Right forelimb (tissue), 1 donor: ENCODE results near the gene ATG13.

Source experiments
- DNase-seq: peaks from one replicate; pipeline ENCODE4 v3.0.0-alpha.2; 2018

ATG13 gene

DNA sequence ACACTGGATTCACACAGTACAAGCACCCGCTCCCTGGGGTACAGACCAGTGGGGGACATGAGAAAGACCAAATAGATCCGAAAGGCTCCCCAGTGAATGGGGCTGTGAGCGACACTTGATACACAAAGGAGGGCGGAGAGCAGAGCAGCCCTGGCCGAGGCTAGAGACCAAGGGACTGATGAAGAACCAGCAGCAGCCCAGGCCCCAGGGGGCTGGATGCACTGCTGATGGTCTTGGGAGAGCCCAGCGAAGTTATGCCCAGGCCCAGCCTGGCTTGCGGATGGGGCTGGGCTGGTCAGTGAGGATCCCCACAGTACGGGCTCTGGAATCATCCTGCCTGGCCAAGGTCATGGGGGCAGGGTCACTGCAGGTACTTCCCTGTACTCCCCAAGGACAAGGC is 59.8 kb downstream of the ATG13 start:
- DNase-seq, result no peak

DNA sequence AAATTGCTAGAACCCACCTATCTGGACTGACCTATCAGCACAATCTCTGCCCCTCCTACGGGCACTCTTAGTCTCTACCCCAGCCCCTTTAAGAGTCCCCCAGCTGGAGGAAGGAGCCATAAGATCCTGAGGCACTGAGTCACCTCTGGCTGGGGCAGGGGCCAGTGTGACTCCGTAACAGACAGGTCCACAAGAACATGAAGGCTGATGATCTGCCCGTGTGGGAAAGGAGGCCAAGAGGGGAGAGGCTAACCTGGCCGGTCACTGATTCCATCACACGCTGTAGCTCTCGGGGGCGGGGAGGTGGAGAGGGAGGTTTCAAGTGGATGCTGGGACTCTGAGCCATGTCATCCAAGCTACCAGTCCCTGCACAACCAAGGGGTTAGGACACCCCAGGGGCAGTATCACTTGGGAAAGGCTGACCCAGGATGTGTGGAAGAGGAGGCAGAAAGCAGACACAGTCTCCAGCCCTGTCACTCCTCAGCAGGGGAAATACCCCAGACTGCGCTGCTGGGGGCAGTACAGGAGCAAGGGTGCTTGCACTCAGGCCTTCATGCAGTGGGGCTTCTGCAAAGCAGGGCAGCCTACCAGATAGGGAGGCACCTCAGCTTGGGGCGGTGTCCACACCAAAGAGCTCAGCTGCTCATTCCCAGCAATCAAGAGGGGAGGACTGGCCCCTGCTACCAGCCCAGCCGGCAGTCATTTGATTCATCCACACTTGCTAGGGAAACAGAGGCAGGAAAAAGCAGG is 60.8 kb downstream of the ATG13 start:
- no peak for DNase-seq

DNA sequence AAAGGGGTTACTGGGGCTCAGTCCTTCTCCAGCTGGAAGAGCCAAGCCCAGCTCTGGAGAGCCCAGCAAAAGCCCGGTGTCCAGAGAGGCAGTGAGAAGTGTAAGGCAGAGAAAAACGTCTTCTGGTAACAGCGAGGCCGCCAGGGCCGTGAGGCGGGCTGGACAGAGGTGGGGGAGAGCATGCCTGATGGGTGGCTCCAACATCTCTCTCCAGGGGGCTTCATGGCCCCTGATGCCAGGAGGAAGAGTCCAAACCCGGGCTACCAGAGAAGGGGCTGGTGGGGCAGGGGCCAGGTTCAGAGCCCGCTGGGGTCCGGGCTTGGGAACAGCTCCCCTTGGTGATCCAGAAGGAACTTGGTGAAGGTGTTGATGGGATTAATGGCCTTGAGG is 61.4 kb downstream of the ATG13 start:
- DNase-seq, result no peak

DNA sequence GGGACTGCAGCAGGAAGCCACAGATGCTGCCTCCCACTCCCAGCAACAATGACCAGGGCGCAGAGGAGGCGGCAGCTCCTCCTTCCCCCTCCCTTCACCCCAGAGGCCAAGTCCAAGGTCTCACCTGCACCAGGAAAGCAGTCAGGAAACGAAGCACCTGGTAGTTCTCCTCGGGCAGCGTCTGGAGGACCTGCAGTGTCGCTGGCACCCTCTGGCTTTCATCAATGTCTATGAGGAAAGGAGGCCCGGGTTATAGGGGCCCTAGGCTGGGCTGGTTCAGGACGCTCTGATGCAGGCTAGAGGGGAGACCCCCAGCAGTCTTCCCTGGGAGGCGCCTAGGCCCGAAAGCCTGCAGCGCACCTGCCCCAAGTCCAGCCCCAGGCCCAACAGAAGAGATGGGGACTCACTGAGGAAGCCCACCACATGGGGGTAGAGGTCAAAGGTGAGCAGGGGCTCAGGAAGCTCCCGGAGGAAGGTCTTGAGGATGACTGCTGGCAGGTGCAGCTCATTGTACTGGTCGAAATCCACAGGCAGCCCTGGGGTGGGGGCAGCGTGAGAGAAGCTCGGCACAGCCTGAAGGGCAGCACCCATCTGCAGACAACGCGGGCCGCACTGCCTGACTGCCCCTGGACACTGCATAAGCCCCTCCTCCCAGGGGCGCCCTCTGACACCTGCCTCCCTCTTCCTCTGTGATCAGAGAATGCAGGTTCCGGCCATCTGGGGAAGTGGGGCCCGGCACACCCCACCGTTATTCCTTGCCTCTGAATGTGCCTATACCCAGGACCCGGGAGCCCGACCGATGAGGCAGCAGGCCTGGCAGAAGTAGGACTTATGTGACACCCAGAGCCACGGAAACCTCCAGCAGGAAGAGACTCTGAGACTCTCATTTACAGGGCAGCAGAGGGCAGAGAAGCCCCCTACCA is 62.1 kb downstream of the ATG13 start:
- no peak for DNase-seq

DNA sequence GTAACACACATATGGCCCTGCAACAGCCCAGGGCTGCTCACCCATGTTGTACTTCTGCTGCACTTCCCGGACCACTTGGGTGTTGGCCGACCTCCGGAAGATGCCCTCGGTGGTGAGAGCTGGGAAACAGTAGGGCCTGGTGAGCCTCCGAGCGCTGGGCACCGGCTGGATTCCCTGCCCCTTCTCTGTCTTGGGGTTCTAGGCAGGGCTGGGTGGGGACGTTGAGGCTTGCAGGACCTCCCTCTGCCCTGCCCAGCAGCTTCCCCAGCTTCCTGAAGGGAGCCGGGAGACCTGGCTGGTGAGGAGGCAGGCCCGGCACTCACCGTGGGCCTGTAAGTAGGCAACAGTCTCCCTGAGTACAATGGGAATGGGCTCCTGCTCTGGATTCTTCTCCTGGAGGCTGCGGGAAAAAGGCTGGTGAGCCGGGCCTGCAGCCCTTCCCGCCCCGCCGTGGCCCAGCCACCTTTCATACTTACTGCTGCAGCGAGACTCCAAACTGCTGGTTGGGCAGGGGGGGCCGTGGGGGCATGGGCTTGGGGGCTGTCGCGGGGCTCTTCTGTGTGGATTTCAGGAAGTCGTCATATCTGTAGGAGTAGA is 62.9 kb downstream of the ATG13 start:
- no peak for DNase-seq

DNA sequence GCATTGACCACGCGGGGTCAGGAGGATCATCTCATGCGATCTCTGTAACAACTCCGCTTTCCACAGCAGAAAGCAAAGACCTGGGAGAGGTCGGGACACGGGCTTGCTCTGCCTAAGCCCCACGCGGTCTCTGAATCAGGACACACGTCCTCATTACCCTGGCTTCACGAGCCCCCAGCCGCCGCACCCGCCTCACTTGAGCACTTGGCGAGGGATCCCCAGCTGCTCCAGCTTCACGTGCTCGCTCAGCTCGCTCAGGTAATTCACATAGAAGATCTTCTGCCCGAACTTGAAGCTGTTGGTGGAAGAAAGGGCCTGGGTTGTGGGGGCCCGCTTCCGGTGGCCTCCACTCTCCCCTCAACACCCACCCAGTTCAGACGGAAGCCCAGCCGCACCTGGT is 63.5 kb downstream of the ATG13 start:
- DNase-seq, result no peak

DNA sequence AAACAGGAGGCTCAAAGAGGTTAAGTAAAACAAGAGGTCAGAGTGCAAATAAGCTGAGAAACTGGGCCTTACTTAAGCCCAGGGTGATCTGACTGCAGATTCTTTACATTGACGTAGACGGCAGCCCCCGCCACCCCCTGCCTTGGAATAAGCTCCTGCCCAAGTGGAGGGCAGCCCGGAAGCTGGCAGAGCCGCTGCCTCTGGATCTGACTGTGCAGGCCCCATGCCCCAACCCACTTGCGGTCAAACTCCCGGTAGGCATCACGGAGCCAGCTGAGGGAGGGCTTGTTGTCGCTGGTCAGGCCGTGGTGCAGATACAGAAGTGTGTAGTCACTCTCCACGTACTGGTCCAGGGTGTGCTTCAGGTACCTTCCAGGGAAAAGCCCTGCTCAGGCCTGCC is 64.5 kb downstream of the ATG13 start:
- DNase-seq, result no peak

DNA sequence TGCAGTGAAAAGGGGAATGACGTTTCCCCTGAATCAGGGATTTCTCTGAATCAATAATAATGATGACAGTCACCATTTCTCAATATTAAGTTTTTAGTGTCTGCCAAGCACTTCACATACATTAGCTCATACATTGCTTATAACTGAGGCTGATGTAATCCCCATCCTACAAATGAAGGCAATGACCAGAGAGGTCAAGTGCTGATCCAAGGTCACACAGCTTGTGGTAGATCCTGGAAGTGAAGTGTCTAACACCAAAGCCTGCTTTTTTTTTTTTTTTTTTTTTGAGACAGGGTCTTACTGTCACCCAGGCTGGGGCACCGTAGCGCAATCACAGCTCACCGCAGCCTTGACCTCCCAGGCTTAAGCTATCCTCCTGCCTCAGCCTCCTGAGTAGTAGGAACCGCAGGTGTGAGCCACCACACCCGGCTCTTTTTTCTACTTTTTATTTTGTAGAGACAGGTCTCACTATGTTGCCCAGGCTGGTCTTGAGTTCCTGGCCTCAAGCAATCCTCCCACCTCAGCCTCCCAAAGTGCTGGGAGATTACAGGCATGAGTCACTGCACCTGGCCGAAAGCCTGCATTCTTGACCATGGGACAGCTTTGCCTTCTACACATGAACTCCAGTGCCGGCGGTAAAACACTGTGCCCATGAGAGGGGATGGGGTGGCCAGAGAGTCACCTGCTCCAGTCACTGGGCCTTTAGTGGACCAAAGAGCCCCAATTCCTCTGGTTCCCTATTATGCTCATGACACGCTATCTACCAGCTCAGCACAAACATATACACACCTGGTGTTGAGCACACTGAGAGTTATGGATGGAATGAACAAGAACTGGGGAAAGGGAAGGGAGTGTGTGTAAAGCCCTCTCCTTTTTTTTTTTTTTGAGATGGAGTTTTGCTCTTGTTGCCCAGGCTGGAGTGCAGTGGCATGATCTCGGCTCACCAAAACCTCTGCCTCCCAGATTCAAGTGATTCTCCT is 65.7 kb downstream of the ATG13 start:
- no peak for DNase-seq

DNA sequence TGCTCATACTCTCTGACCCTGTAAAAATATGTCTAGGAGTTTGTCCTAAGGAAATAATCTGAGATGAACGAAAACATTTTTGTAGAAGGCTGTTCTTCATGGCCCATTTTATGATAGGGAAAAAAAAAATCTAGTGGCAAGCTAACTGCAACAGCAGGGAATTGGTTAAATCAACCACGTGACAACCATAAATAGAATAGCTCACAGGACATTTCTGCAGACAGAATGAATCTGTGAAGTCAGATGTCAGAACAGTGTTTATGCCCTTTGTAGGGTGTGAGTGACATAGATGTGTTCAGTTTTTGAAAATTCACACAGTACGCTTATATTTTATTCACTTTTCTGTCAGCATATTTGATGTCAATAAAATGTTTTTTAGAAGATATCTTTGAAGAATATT is 67.0 kb downstream of the ATG13 start:
- no peak for DNase-seq

DNA sequence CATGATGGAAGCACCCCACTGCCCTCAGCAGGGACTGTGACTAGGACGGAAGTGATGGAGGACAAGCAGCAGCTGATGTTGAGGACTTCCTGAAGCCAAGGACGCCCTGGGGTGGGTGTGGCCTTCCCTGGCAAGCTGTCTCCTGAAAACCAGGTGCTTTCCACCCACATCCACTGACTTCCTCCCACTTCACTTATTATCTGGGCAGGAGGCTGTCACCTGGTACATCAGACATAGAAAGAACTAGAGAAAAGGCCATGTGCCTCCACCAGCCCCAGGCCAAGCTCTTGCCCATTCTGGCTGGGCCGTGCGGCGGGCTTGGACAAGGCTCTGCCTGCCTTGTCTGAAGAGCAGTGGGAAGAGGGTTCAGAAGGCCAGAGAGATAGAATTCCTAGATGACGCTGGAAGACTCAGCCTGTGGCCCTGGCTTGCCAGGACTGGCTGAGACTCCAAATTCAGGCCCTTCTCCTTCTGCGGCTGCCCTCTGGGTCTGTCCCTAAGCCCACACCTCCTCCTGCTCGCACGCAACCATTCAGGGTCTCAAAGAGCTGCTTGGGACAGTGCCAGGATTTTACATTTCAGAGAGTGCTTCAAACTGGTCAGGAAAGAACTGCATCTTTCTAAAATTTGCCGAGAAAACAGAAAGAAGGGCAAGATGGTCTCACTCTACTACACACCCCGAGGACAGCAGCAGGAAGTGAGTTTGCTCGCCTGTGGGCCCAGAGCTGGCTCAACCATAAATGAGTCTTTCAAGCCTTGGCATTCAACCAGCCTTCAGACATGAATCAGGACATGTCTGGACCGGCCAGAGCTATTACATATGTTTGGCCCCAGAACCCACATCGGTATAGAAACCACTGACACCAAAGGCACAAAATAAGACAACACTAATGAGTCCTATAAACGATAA is 69.8 kb downstream of the ATG13 start:
- DNase-seq, result no peak

DNA sequence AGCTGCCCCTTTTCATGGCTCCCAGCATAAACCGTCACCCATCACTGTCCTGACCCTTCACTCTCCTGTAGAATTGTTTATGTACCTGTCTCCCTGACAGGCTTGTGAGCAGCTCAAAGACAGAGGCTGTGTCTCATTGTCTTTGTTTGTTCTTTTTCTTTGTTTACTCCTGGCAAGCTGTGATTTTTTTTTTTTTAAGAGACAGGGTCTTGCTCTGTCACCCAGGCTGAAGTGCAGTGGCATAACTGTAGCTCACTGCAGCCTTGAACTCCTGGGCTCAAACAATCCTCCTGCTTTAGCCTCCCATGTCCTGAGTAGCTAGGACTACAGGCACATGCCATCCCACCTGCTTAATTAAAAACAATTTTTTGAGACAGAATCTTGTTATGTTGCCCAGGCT is 73.3 kb downstream of the ATG13 start:
- no peak for DNase-seq

DNA sequence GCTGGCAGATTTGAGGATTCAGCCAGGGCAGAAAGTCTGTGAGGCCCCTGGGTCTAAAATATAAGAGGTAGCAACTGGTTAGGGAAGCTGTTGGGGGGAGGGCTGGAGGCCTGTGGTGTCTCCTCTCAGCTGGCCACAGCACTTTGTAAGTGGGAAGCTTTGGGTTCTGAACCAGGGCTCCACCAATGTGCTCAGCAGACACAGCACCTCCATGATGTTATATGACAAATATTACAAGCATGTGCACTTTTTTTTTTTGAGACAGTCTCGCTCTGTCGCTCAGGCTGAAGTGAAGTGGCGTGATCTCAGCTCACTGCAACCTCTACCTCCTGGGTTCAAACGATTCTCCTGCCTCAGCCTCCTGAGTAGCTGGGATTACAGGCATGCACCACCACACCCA is 75.1 kb downstream of the ATG13 start:
- DNase-seq, result no peak

DNA sequence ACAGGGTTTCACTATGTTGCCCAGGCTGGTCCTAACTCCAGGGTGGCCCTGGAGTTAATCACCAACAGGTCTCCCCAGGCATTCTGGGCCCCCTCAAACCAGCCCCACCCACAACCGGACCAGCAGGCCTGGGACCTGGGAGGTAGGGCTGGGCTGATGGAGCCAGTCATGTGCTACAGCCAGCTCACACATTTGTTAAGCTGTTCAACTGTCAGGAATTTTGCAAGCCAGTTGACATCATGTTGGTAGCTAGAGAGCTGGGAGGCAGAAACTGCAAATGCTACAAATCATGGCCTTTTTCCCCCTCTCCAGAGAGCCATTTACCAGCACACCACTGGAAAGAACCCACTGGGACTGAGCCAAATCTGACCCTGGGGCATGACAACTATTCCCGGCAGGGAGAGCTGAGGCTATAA is 76.3 kb downstream of the ATG13 start:
- no peak for DNase-seq

DNA sequence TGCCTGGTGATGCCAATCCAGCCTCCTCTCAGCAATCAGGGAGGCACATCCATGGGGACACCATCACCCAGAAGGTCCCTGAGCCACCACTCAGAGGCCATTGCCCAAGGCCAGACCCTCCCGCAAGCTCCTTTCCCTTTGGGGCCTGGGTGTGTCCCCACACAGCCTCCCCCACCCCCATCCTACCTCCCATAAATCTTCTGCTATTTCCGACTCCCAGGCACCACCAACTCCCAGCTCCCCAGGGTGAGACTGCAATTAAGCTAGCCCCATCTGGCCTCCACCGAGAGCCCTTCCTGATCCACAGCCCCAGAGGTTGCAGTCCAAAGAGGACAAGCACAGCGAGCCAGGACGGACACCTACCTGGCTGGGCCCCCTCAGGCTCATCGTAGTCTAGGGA is 76.7 kb downstream of the ATG13 start:
- DNase-seq, result no peak

DNA sequence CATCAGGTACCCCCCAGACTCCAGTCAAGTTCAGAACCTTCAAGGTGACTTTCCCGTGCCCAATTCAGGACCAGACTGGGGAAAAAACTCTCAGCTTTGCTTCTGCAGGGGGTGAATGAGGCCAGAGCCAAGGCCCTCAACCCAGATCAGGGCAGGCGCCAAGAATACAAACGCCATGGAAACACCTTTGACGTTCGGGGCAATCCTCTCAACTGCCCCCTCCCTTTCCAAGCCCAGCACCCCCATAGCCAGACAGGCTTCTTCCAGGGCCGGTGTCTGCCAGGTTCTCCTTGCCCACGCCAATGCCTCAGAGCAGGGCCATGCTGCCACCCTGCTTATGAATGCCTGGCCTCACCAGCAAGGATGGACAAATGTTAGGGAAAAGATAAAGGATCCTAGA is 77.3 kb downstream of the ATG13 start:
- DNase-seq, result no peak

DNA sequence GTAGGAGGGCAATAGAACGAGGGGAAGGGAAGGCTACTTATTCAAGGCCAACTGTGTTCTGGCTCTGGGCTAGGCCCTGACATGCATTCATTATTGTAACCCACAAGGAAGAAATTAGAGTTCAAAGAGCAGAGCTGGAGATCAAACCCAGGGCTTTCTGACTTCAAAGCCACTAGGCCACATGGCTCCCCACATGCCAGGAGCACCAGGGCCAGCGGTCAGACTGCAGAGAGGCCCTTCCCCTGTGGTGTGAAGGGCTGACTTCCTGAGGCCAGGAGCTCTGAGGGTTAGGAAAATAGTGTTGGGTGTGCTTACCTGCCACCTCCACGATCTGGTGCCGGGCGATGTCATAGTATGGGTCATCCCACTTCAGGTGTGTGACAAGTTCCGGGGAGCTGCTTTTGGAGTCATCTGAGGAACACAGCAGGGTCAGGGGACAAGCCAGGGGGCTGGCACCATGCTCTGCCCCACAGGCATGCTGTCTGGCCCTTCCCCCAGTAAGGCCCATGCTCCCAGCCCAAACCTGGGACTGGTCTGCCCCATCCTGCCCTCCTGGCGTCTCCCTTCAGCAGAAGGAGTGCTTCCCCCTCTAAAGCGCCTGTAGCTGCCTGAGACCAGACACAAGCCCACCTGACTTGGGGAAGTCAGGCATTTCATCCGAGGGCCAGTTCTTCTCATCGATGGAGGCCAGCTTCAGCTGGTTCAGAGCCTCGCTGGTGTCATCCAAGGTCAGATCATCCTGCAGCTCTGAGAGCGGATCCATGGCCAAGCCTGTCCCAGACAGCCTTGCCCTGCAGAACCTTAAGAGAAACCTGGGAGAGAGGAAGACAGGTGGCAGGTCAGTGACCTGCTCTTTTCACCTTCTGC is 78.2 kb downstream of the ATG13 start:
- DNase-seq, result no peak

DNA sequence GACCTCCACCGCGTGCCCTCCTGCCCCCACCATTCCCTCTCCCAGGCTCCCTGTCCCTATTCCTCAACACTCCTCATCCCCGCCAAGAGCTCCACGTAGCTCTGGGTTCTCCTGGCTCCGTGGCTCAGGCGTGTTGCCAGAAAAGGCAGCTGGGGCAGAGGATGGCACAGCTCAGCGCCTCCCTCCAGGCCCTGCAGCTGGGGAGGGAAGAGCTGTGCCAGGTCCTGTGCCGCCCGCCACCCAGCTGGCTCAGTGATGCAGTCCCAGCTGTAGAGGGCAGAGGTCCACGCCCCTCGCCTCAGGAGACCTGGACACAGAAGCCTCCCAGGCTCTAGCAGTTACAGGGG is 78.8 kb downstream of the ATG13 start:
- peak; percentile 73 for DNase-seq

DNA sequence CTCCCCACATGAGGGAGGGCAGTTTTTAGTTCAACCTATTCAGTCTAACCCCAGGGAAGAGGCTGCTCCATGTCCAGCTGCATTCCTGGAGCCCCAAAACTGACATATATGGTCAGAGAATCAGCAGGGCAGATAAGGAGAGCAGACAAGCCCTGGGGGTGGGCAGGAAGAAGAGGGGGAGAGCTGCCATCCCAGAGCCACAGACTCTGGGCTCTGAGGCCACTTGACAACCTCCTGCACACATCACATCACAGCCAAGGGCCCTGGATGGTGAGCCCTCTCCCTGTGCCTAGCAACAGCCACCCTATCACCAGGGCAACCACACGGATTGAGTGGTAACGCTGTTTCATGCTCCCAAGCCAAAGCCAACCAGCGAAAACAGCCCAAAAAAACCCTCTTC is 80.0 kb downstream of the ATG13 start:
- DNase-seq, result peak; percentile 34

DNA sequence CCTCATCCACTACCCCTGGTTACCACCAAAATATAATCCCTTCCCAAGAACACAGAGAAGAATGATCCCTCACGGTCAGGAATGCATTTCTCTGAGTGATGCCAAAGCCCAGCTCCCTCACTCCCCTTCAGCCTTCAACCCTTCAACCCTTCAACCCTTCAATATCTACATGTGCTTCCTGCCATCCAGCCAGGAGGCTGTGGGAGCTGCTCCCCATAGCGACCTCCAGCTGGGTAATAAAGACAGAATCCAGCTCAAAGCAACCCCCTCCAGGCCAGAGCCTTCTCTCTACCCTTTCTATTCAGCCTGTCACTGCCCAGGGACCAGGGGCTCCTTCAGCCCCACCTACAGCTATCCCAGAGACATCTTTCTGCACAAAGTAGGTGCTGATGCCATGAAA is 80.4 kb downstream of the ATG13 start:
- DNase-seq, result no peak

DNA sequence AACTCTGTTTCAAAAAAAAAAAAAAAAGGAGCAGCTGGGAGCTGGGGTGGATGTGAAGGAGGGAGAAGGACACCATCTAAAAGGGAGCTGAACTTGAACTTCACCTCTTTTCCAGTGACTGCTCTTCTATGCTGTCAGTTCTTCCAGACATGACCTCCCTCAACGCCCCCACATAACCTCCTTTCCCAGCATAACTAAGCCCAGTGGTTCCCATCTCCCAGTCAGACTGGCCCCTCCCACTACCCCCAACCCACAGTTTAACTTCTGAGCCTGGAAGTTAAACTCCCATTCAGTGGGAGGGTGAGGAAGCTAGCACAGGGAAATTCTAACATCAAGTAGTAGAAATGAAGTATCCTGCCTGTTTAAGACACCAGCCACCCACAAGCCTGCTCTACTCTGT is 81.2 kb downstream of the ATG13 start:
- no peak for DNase-seq
